Trophoblast cell (in vitro differentiated cells and primary cell): ENCODE results near the gene NGFR.

ENCODE experiments used
- DNase-seq, 2 donors: peaks; one replicate each; pipeline ENCODE4 v3.0.0-alpha.2; 2016
- H2AFZ ChIP-seq: 2 replicates; pipeline ENCODE4 v1.6.1; 2013; ENCODE audit warnings: low read length, moderate library complexity, mild to moderate bottlenecking; ENCODE audit not compliant: insufficient read depth, poor library complexity
- H2AK5ac ChIP-seq: 2 replicates; pipeline ENCODE4 v1.6.1; 2013; ENCODE audit warnings: mild to moderate bottlenecking, low read length
- H2BK120ac ChIP-seq: 2 replicates; pipeline ENCODE4 v1.6.1; 2013; ENCODE audit warnings: low read length, mild to moderate bottlenecking, moderate library complexity; ENCODE audit not compliant: insufficient read depth, poor library complexity
- H2BK12ac ChIP-seq: 2 replicates; pipeline ENCODE4 v1.6.1; 2013; ENCODE audit warnings: mild to moderate bottlenecking, low read length, moderate library complexity
- H2BK5ac ChIP-seq: 2 replicates; pipeline ENCODE4 v1.6.1; 2013; ENCODE audit warnings: low read length, low read depth, moderate library complexity, mild to moderate bottlenecking; ENCODE audit not compliant: poor library complexity
- H3K14ac ChIP-seq: 2 replicates; pipeline ENCODE4 v1.6.1; 2013; ENCODE audit warnings: mild to moderate bottlenecking, low read length
- H3K18ac ChIP-seq: 2 replicates; pipeline ENCODE4 v1.6.1; 2013; ENCODE audit warnings: mild to moderate bottlenecking, low read length
- H3K23ac ChIP-seq: 2 replicates; pipeline ENCODE4 v1.6.1; 2013; ENCODE audit warnings: low read length
- H3K27ac ChIP-seq: 2 replicates; pipeline ENCODE4 v1.5.1; 2013; ENCODE audit warnings: low read depth, mild to moderate bottlenecking, inconsistent platforms, low read length, moderate library complexity
- H3K27me3 ChIP-seq: 2 replicates; pipeline ENCODE4 v1.6.1; 2013; ENCODE audit warnings: inconsistent platforms, mild to moderate bottlenecking, low read length, moderate library complexity; ENCODE audit not compliant: insufficient read depth
- H3K36me3 ChIP-seq, 2 experiments: 1 replicate in 1 of 2; 2 replicates in 1 of 2; pipeline ENCODE4 v1.6.1; 2013; ENCODE audit warnings: low read length in 2 of 2, mild to moderate bottlenecking in 2 of 2, moderate library complexity in 1 of 2; ENCODE audit not compliant: insufficient read depth in 2 of 2, control insufficient read depth in 1 of 2
- H3K4ac ChIP-seq: 2 replicates; pipeline ENCODE4 v1.6.1; 2013; ENCODE audit warnings: low read depth, mild to moderate bottlenecking, low read length, moderate library complexity
- H3K4me1 ChIP-seq, 2 experiments: 1 replicate in 1 of 2; 2 replicates in 1 of 2; pipeline ENCODE4 v1.6.1; 2013; ENCODE audit warnings: low read length in 2 of 2, mild to moderate bottlenecking in 2 of 2, moderate library complexity in 1 of 2; ENCODE audit not compliant: insufficient read depth in 2 of 2, control insufficient read depth in 1 of 2
- H3K4me2 ChIP-seq: 2 replicates; pipeline ENCODE4 v1.6.1; 2013; ENCODE audit warnings: inconsistent platforms, mild to moderate bottlenecking, low read length, moderate library complexity
- H3K4me3 ChIP-seq: 2 replicates; pipeline ENCODE4 v1.5.1; 2013; ENCODE audit warnings: mild to moderate bottlenecking, low read depth, low read length, inconsistent platforms
- H3K79me1 ChIP-seq: one replicate; pipeline ENCODE4 v1.6.1; 2013; ENCODE audit warnings: low read length
- H3K79me2 ChIP-seq: 2 replicates; pipeline ENCODE4 v1.6.1; 2013; ENCODE audit warnings: low read length, mild to moderate bottlenecking; ENCODE audit not compliant: control insufficient read depth, insufficient read depth, poor library complexity
- H3K9ac ChIP-seq: 2 replicates; pipeline ENCODE4 v1.6.1; 2013; ENCODE audit warnings: mild to moderate bottlenecking, low read length
- H3K9me3 ChIP-seq: 2 replicates; pipeline ENCODE4 v1.6.1; 2013; ENCODE audit warnings: low read depth, mild to moderate bottlenecking, control low read depth, inconsistent platforms, low read length; ENCODE audit not compliant: insufficient read depth
- H4K12ac ChIP-seq: 2 replicates; pipeline ENCODE4 v1.6.1; 2013; ENCODE audit warnings: low read depth, mild to moderate bottlenecking, low read length, moderate library complexity
- H4K8ac ChIP-seq: 2 replicates; pipeline ENCODE4 v1.6.1; 2013; ENCODE audit warnings: low read depth, mild to moderate bottlenecking, low read length, moderate library complexity
- H4K91ac ChIP-seq: one replicate; pipeline ENCODE4 v1.6.1; 2013; ENCODE audit warnings: low read depth, mild to moderate bottlenecking, low read length, moderate library complexity
- WGBS: extraction: QIAGEN DNeasy Blood & Tissue Kit; methylation state at CpG from one replicate; pipeline ENCODE4 v1.1.7; 2013; ENCODE audit warnings: missing lambda C conversion rate; ENCODE audit not compliant: insufficient read length, insufficient coverage; ENCODE audit errors: extremely low coverage; 5-methylcytosine and 5-hydroxymethylcytosine counted together

NGFR gene

DNA sequence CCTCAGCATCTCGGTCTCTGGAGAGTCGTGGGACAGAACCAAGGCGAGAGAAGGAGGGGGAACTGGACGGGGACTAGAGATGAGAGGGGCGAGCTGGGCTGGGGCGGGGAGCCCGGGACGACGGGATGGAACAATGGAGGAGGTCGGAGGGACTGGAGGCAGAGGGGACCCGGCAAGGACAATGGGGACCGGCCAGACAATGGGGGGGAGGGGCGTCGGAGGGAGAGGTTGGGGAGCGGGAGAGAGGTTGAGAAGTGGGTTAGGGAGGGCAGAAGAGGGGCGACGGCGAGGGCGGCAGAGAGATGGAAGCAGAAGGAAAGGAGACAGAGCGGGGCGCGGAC lies 719 bp downstream of the NGFR start:
- no peak overlapping the region for H3K18ac ChIP-seq
- peaks cover 43% of the 10 kb centered on the region for H3K27me3 ChIP-seq
- H3K9me3 ChIP-seq: no peaks in the 10 kb centered on the region
- H4K8ac ChIP-seq: no peak overlapping the region
- H2AK5ac ChIP-seq: no peak overlapping the region
- DNase-seq: no peak
- no peak overlapping the region for H3K9ac ChIP-seq
- no peak overlapping the region for H4K91ac ChIP-seq
- no peak overlapping the region for H3K27ac ChIP-seq
- no peak overlapping the region for H2AFZ ChIP-seq
- H3K14ac ChIP-seq: no peak overlapping the region
- no peak overlapping the region for H2BK5ac ChIP-seq
- no peak overlapping the region for H2BK120ac ChIP-seq
- no peak overlapping the region for H4K12ac ChIP-seq
- no peak overlapping the region for H2BK12ac ChIP-seq
- no peak overlapping the region for H3K23ac ChIP-seq
- no peaks in the 10 kb centered on the region for H3K36me3 ChIP-seq
- no peaks in the 10 kb centered on the region for H3K79me2 ChIP-seq
- peaks cover 8 to 11% of the 10 kb centered on the region in 2 experiments for H3K4me1 ChIP-seq
- no peak overlapping the region for H3K4ac ChIP-seq
- no peak overlapping the region for H3K4me2 ChIP-seq
- no peak overlapping the region for H3K4me3 ChIP-seq
- H3K79me1 ChIP-seq: no peaks in the 10 kb centered on the region
- WGBS: no CpG with 5 or more reads among the region's 22 CpGs

DNA sequence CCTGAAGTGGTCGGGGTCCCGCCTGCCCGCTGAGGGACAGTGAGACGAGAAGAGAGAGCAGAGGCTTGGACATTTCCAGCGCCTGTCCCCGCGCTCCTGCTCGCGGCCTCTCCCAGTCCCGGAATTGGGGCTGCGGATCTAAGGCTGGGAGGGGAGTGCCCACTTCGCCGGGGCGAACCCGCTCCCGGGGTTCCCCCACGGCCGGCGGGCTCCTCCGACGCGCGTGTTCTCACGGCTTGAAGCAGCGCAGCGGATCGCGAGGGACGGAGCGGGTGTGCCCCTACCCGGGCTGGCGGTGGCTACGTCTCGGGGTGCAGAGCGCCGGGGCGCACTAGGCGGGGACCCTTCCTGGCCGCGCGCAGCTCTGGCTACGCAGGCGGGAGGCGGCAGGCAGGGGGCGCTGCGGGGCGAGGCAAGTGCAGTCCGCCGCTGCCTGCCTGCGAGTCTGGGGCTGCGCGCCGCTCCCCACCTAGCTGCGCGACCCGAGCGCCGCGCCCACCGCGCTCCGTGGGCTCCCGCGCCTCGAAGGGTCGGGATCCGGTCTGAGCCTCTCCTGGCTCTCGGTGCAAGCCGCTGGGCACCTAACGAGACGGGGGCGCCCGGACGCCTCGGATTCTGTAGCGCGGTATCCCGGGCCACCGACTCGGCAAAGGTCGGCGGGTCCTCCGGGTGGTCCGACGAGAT lies 1.2 kb downstream of the NGFR start:
- H3K9ac ChIP-seq: no peak overlapping the region
- no peaks in the 10 kb centered on the region for H3K36me3 ChIP-seq
- DNase-seq: peak; percentile 24 to 63
- H4K91ac ChIP-seq: no peak overlapping the region
- no peaks in the 10 kb centered on the region for H3K79me2 ChIP-seq
- H3K27me3 ChIP-seq: peaks cover 43% of the 10 kb centered on the region
- peak overlapping the region; percentile 45 for H3K4me3 ChIP-seq
- H3K9me3 ChIP-seq: no peaks in the 10 kb centered on the region
- no peak overlapping the region for H4K12ac ChIP-seq
- no peak overlapping the region for H3K18ac ChIP-seq
- H2AK5ac ChIP-seq: no peak overlapping the region
- no CpG with 5 or more reads among the region's 85 CpGs for whole genome bisulfite sequencing
- no peak overlapping the region for H2BK120ac ChIP-seq
- H3K27ac ChIP-seq: no peak overlapping the region
- H4K8ac ChIP-seq: no peak overlapping the region
- no peak overlapping the region for H2BK12ac ChIP-seq
- H3K23ac ChIP-seq: no peak overlapping the region
- H3K4me1 ChIP-seq: peaks cover 8 to 11% of the 10 kb centered on the region in 2 experiments
- H3K4me2 ChIP-seq: peak overlapping the region; percentile 67
- no peaks in the 10 kb centered on the region for H3K79me1 ChIP-seq
- no peak overlapping the region for H3K14ac ChIP-seq
- no peak overlapping the region for H3K4ac ChIP-seq
- no peak overlapping the region for H2AFZ ChIP-seq
- H2BK5ac ChIP-seq: no peak overlapping the region

DNA sequence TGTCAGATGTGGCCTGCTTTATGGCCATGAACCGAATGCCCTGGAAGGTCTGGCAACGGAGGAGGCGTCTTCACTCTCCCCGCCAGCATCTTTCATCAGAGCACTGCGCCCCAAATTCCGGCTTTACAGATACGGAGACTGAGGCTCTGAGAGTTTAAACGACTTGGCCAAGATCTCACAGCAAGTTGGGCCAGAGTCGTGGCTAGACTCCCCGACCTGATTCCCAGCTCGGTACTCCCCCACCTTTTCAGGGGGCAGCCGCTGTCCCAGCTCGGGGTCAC lies 1.7 kb downstream of the NGFR start:
- Histone ChIP-seq H3K27me3 (peaks cover 43% of the 10 kb centered on the region), H3K4ac (no peak overlapping the region), H3K79me1 (no peaks in the 10 kb centered on the region), H2AK5ac (no peak overlapping the region), H4K8ac (no peak overlapping the region), H4K12ac (no peak overlapping the region), H2BK5ac (no peak overlapping the region), H3K14ac (no peak overlapping the region), H3K23ac (no peak overlapping the region), H3K4me2 (peak overlapping the region; percentile 67), H3K9me3 (no peaks in the 10 kb centered on the region), H2BK120ac (no peak overlapping the region), H4K91ac (no peak overlapping the region), H2BK12ac (no peak overlapping the region), H3K9ac (no peak overlapping the region), H2AFZ (no peak overlapping the region), H3K27ac (no peak overlapping the region), H3K4me3 (no peak overlapping the region), H3K79me2 (no peaks in the 10 kb centered on the region), H3K18ac (no peak overlapping the region), H3K4me1 (peaks cover 8 to 11% of the 10 kb centered on the region in 2 experiments), H3K36me3 (no peaks in the 10 kb centered on the region)
- WGBS: no CpG with 5 or more reads among the region's 13 CpGs
- no peak for DNase-seq

DNA sequence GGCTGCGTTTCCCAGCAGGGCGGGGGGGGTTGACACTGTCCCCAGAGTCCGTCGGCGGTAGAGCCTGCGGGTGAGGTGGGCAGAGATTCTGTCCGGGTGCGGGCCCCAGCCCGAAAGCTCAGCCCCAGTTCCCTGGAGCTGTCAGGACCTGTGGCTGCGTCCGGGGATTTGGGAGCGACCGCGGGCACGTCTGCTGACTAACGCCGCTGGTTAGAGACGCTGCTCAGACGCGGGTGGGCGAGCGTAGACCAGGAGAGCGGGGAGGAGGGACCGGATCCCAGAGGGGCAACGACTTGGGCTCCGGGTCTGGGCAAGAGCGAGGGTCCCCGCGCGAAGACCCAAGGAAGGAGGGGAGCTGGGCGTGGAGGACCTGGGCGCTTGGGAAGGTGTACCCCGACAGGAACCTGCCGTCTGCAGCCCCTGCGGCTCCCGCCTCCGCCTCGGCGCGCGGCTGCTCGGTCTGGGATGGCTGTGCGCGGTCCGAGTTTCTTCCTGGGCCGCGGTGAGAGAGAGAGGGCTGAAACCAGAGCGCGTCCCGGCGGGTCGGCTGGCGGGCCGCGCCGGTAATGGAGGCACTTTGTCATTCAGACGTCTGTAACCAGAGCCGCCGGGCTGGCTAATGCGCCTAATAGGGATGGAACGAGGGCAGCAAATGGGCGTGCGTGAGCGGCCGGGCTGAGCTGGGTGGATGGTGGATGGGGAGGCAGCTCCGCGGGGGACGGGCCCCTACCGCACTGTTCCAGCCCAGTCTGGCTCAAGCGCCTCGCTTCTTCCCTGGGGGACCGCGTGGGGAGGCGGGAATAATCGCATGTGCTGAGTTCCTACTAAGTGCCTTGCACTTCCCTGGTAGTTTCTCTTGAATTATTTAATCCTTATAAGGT lies 2.3 kb downstream of the NGFR start:
- H3K14ac ChIP-seq: no peak overlapping the region
- no peak overlapping the region for H2BK5ac ChIP-seq
- no peak overlapping the region for H3K27ac ChIP-seq
- H3K18ac ChIP-seq: no peak overlapping the region
- H4K8ac ChIP-seq: no peak overlapping the region
- no peak overlapping the region for H3K4ac ChIP-seq
- no peaks in the 10 kb centered on the region for H3K36me3 ChIP-seq
- H3K4me2 ChIP-seq: peak overlapping the region; percentile 67
- no peaks in the 10 kb centered on the region for H3K79me2 ChIP-seq
- DNase-seq: peak in 1 of 2 donors; percentile 41
- no peak overlapping the region for H3K23ac ChIP-seq
- no peak overlapping the region for H4K91ac ChIP-seq
- peaks cover 43% of the 10 kb centered on the region for H3K27me3 ChIP-seq
- H2AK5ac ChIP-seq: no peak overlapping the region
- H2BK12ac ChIP-seq: no peak overlapping the region
- no peak overlapping the region for H2BK120ac ChIP-seq
- no peak overlapping the region for H2AFZ ChIP-seq
- H3K9me3 ChIP-seq: no peaks in the 10 kb centered on the region
- peaks cover 8 to 11% of the 10 kb centered on the region in 2 experiments for H3K4me1 ChIP-seq
- no CpG with 5 or more reads among the region's 75 CpGs for WGBS
- H3K79me1 ChIP-seq: no peaks in the 10 kb centered on the region
- no peak overlapping the region for H4K12ac ChIP-seq
- H3K9ac ChIP-seq: no peak overlapping the region
- no peak overlapping the region for H3K4me3 ChIP-seq
